DMS 273 treated with DMSO at 0.1 percent for 48 hours (cell line): Measurements from ENCODE around the gene ZC3H12A.
A peak's percentile ranks its signal among the peaks of the same experiment; 100 is the strongest.
"Not testable (repeated sequence)": the region's sequence is repeated elsewhere in the genome, so short reads cannot be mapped to it uniquely, and the experiment has no call there.

Source experiments
- DNase-seq: peaks from one replicate; lab custom pipeline; 2025; lab: John Stamatoyannopoulos, UW

The ZC3H12A gene

DNA sequence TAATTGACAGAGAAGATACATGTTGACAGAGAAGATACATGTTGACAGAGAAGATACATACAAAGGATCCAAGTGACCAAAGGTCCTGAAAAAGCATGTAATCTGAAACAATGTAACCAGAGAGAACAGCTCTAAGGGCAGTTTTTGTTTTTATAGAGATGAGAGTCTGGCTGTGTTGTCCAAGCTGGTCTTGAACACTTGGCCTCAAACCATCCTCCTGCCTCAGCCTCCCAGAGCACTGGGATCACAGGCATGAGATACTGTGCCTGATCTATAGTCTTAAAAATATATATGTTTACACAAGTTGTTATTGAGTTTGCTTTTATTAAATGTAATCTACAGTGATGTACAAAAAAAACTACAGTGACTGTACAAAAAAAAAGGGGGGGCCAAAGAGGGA, 27.7 kb downstream of the ZC3H12A start:
- DNase-seq: no peak

DNA sequence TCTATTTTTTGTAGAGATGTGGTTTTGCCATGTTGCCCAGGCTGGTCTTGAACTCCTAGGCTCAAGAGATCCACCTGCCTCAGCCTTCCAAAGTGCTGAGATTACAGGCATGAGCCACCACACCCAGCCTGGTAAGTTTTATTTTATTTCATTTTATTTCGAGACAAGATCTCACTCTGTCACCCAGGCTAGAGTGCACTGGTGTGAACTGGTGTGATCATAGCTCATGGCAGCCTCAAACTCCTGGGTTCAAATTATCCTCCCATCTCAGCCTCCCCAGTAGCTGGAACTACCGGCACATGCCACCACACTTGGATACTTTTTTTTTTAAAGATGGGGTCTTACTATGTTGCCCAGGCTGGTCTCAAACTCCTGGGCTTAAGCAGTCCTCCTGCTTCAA, 28.4 kb downstream of the ZC3H12A start:
- not testable (repeated sequence) for DNase-seq

DNA sequence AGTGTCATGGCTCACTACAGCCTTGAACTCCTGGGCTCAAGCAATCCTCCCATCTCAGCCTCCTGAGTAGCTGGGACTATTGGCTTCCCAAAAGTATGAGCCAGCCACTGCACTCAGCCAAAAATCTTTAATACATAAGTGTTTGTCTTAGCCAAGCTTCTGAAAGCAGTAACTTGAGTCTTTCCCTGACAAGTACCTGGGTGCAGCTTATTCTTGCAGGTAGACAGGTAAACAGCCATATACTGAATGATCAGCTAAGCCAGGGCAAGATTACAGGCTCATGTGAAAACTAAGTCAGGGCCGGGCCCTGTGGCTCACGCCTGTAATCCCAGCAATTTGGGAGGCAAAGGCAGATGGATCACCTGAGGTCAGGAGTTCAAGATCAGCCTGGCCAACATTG, 32.4 kb downstream of the ZC3H12A start:
- DNase-seq: no peak

DNA sequence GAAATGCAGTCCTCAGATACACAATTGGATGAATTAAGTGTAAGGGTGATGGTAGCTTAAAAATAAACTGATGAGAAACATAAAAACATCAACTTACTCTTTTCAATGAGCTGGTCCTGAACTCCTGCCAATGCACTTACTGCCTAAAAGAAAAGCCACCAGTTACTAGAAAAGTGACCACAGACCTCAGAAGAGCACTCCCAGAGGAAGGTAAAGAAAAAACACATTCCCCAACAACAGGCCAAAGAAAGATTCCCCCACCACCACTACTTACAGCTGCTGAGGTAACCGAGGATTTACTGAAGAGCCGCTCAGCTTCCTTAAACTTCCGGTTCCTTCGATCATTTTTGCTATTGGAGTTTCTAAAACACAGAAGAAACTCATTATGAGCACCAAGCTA, 34.8 kb downstream of the ZC3H12A start:
- no peak for DNase-seq

DNA sequence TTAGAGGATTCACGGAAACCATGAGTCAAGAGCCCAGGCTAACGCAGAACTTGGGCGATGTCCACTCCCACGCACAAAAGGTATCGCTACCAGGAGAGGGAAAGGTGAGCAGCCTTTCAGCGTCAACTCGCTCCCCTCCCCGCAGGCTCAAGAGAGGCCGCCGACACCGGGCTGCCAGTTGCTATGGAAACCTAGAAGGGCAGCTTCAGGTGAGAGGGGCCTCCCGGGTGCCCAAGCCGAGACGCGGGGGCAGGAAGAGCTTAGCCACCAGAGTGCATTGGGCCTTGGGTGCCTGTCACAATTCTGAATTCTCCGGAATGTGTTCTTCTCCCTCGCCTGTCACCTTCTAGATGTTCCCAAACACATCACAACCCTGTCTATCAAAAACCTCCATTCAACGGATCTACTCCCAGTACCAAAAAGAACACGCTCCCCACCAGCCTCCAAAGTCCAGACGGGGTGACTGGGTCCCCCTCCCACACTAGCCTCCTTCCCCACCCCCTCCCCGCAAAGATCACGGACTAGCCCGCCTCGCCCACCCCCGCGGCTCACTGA, 39.5 kb downstream of the ZC3H12A start:
- no peak for DNase-seq

DNA sequence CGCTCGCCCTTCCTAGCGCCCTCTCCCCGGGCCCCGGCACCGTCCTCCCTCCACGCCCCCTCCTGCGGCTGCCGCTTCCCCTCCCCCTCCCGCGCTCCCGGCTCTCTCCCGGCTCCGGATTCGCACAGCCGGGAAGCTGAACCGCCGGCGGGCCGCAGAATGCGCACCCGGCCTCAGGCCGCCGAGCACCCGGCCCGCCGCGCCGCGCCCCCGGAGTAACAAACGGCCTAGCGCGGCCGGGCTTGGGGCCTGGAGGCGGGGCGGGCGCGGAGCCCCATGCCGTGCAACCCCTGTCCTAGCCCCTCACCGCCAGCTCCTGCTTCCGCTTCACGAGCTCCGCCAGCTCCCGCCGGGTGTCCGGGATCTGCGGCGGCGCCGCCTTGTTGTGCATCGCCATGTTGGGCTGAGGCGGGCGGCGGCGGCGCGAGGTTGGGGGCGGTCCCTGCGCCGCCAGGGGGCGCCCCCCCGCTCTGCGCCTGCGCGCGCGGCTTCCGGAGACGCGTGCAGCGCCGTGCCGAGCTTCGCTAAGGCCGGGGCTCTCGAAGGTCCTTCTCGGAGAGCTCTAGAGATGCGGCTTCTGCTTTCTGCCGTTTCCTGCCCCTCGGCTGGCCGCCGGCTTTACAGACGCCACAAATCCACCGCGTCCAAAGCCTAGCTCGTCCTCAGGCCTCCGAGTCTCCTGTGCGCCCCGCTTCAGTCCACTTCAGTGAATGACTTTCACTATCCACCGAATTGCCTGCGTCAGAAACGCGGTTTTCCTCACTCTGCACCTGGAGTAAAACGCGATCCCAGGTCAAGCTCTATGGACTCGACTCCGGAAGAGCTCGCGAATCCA, 40.2 kb downstream of the ZC3H12A start, which contains the start of gene MEAF6:
Gene MEAF6 (minus strand): TSS at position 417 of the 835 bp plus-strand sequence. CDS start 20 bp downstream, at position 397.
- DNase-seq: peak; percentile 36

DNA sequence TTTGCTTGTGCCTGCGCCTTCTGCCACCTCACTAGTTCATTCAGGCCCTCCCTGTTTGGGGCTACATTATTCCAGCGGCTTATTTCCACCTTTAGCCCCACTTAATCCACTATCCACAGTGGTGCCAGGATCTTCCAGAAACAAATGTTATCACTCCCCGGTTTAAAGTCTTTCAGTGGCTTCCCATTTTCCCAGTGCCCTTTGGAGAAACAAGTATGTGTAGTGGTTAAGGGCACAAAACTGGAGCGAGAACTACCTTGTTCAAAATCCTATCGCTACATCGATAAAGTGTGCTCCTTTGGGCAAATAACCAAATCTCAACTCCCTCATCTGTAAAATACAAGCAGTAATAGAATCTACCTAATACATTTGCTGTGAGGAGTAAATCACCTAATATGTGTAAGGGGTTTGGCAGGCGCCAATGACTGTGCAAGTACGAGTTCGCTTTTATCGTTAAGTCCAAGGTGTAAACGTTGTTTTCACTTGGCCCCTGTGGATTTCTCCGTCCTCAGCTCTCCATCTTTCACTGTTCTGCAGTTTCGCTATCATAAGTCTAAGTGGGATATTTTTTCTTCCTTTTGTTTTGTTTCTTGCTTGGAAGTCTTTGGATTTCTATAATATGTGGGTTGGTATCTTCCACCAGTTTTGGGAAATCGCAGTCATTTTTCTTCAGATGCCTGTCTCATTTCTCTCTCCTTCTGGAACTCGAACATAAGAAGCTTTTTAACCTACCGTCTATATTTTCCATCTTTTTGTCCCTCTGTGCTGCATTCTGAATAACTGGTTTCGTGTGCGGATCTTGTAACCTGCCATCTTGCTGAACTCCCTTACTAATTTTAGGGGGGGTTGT, 41.0 kb downstream of the ZC3H12A start:
- DNase-seq: no peak

DNA sequence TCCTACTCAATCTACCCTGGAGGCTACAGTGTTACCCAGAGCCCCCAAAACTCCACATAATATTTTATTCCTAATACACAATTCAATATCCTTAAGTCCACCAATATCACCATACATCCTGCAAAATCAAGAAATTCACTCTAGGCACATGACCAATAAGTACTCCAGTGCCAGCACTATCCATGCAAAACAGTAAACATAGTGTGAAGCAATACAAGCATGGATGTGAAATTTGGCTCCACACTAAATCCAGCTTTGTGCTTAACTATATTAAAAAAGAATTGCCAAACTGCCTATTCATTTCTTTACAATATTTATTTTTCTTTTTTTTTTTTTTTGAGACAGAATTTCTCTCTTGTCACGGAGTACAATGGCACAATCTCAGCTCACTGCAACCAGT, 43.2 kb downstream of the ZC3H12A start:
- no peak for DNase-seq

DNA sequence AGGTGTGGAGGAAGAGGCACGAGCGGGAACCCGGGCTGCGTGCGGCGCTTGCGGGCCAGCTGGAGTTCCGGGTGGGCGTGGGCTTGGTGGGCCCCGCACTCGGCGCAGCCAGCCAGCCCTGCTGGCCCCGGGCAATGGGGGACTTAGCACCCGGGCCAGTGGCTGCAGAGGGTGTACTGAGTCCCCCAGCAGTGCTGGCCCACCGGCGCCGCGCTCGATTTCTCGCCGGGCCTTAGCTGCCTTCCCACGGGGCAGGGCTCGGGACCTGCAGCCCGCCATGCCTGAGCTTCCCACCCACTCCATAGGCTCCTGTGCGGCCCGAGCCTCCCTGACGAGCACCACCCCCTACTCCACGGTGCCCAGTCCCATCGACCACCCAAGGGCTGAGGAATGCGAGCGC, 43.9 kb downstream of the ZC3H12A start:
- not testable (repeated sequence) for DNase-seq

DNA sequence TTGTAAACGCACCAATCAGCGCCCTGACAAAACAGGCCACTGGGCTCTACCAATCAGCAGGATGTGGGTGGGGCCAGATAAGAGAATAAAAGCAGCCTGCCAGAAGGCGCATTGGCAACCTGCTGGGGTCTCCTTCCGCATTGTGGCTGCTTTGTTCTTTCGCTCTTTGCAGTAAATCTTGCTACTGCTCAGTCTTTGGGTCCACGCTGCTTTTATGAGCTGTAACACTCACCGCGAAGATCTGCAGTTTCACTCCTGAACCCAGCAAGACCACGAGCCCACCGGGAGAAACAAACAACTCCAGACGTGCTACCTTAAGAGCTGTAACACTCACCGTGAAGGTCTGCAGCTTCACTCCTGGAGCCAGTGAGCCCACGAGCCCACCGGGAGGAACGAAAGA, 44.5 kb downstream of the ZC3H12A start:
- DNase-seq: not testable (repeated sequence)

DNA sequence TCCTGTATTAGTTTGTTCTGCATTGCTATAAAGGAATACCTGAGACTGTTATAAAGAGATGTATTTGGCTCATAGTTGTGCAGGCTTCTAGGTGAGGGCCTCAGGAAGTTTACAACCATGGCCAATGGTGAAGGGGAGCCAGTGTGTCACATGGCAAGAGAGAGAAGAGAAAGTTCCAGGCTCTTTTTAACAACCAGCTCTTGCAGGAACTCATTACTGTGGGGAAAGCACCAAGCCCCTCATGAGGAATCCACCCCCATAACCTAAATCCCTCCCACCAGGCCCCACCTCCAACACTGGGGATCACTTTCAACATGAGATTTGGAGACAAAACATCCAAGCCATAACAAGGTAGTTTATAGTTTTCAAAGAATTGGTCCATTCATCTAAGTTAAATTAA, 45.2 kb downstream of the ZC3H12A start:
- no peak for DNase-seq

DNA sequence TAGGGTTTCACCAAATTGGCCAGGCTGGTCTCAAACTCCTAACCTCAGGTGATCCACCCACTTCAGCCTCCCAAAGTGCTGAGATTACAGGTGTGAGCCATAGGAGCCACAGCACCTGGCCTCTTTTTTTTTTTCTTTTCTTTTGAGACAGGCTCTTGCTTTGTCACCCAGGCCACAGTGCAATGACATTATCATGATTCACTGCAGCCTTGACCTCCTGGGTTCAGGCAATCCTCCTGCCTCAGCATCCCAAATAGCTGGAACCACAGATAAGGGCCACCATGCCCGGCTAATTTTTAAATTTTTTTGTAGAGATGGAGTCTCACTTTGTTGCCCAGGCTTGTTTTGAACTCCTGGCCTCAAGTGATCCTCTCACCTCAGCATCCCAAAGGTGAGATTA, 55.5 kb downstream of the ZC3H12A start:
- DNase-seq: not testable (repeated sequence)

DNA sequence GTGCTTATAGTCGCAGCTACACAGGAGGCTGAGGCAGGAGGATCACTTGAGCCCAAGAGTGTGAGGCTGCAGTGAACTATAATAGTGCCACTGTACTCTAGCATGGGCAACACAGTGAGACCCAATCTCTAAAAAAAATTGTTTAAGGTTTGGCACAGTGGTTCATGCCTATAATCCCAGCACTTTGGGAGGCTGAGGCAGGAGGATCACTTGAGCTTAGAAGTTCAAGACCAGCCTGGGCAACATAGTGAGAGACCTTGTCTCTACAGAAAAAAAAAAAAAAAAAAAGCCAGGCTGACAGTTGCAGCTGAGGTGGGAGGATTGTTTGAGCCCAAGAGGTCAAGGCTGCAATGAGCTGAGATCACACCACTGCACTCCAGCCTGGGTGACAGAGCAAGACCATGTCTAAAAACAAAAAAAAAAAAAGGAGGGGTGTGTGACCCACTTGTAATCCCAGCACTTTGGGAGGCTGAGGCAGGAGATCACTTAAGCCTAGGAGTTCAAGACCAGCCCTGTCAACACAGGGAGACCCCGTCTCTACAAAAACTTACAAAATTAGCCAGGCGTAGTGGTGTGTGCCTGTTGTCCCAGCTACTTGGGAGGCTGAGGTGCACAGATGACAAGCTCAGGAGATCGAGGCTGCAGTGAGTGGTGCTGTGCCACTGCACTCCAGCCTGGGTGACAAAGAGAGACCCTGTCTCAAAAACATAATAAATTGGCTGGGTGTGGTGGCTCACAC, 58.2 kb downstream of the ZC3H12A start:
- DNase-seq: not testable (repeated sequence)

DNA sequence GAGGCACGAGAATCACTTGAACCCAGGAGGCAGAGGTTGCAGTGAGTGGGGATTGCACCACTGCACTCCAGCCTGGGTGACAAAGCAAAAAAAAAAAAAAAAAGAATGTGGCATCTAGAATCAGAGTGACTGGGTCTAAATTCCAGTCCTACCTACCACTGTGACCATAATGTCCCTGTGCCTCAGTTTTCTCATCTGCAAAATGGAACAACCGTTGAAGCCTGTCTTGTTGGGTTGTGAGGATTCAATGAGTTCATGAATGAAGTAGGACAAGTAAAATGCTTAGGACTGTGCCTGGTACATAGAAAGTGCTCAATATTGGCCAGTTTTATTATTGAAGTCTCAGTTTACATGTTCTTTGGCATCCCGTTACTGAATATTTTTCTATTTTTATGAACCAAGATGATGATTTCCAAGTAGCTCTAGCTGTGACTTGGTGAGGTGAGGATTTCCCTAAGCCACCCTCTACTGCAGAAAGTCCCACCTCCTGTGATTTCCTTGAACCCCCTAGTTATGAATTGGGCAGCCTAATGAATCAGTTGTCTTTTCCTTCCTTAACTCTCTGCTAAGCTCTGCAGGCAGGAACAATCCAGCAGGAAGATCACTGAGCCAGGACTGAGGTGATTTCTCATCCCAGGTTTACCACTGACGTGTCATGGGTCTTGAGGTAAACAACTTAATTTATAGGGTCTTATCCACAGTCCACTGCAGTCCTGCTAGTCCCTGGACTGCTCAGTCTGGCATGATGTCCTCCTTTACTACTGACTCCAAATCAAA, 59.1 kb downstream of the ZC3H12A start:
- no peak for DNase-seq
